Natural killer cell (primary cell): ENCODE measurements around the gene EZH1. TPM values are rescaled to one million over a fixed set of nuclear protein-coding genes. Genes with fewer than 3 reads are reported as not detected.

Experiments used
- ATAC-seq, 3 donors: fragments of 150-1000 bp in 2 of 3; fragments of 200-7000 bp in 1 of 3; cut with Tn5 transposase; 1 replicate in 1 of 3; 2 replicates in 2 of 3; pipeline ENCODE4 v1.10.0; 2021; ENCODE audit warnings: mild to moderate bottlenecking in 2 of 3, moderate library complexity in 2 of 3
- DNase-seq, 2 donors: peaks; one replicate each; pipeline versions ENCODE4 v3.0.0 to v3.0.0-alpha.2; 2013 to 2021; ENCODE audit warnings: mixed read lengths in 1 of 2
- H3K27ac ChIP-seq: one replicate; pipeline ENCODE4 v1.5.1; 2013; ENCODE audit warnings: mild to moderate bottlenecking, low read length
- H3K27me3 ChIP-seq: one replicate; pipeline ENCODE4 v1.6.1; 2013; ENCODE audit warnings: low read length; ENCODE audit not compliant: control insufficient read depth, insufficient read depth
- H3K36me3 ChIP-seq: one replicate; pipeline ENCODE4 v1.6.1; 2013; ENCODE audit warnings: low read length; ENCODE audit not compliant: control insufficient read depth, insufficient read depth
- H3K4me1 ChIP-seq: one replicate; pipeline ENCODE4 v1.6.1; 2013; ENCODE audit warnings: low read length; ENCODE audit not compliant: control insufficient read depth, insufficient read depth
- H3K4me3 ChIP-seq: one replicate; pipeline ENCODE4 v1.5.1; 2013; ENCODE audit warnings: low read length
- H3K9me3 ChIP-seq: one replicate; pipeline ENCODE4 v1.6.1; 2013; ENCODE audit warnings: low read length; ENCODE audit not compliant: control insufficient read depth, insufficient read depth
- H3K27ac Mint-ChIP-seq, 2 donors: one replicate each; pipeline ENCODE4 v1.8.0; 2022; ENCODE audit warnings: mild to moderate bottlenecking in 2 of 2, mixed read lengths in 2 of 2, moderate library complexity in 1 of 2
- H3K27me3 Mint-ChIP-seq, 2 donors: one replicate each; pipeline ENCODE4 v1.8.0; 2022; ENCODE audit warnings: low read depth in 2 of 2, mixed read lengths in 2 of 2
- H3K36me3 Mint-ChIP-seq: one replicate; pipeline ENCODE4 v1.8.0; 2022; ENCODE audit warnings: mixed read lengths
- H3K4me1 Mint-ChIP-seq, 2 donors: one replicate each; pipeline ENCODE4 v1.8.0; 2022; ENCODE audit warnings: mixed read lengths in 2 of 2
- H3K4me3 Mint-ChIP-seq: one replicate; pipeline ENCODE4 v1.8.0; 2022; ENCODE audit warnings: mild to moderate bottlenecking, moderate library complexity, mixed read lengths
- H3K9me3 Mint-ChIP-seq, 2 donors: one replicate each; pipeline ENCODE4 v1.8.0; 2022; ENCODE audit warnings: mixed read lengths in 2 of 2
- WGBS: methylation state at CpG from one replicate; pipeline ENCODE4 v1.1.7; 2013; ENCODE audit warnings: missing lambda C conversion rate; ENCODE audit not compliant: insufficient coverage; 5-methylcytosine and 5-hydroxymethylcytosine counted together
- intact Hi-C: fragments of 100-400 bp; cut with micrococcal nuclease; formaldehyde crosslinking; loops from one replicate; pipeline ENCODE4 v1.14.2; 2022
- total RNA-seq, 4 donors: library from RNA; stranded (reverse); fragments of 120-200 nt in 1 of 4; gene quantifications; one replicate each; pipeline versions ENCODE4 v1.2.3 to v1.2.4, GENCODE V29; 2013 to 2022
- TF ChIP-seq, protein P1 (sequence below): fragments of 200-600 bp; IDR thresholded peaks from one replicate; pipeline ENCODE4 v1.8.0; 2022; ENCODE audit warnings: antibody characterized with exemption

Gene EZH1
- total RNA-seq, 3 donors from 2014 or later (not counting 1 experiment from before 2014, with no cell fraction given), result 68.8 to 92.7 (median 74.1) TPM

DNA sequence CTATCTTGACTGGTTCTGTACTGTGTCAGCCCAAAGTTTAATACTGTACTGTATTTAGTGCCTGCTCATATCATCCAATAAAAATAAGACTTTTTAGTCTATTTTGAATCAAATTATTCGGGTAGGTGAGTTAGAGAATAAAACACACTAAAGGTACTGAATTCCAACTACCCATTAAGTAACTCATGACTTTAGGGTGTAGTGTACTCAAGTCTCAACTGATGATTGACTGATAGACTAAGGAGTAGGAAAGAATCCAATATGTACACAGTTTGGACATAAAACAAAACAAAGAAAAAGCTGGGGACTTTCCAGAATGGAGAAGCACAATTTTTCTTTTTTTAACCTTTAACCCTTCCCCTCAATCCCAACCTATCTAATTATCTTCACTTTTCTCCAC lies 4.1 kb downstream of the EZH1 start:
- Histone ChIP-seq H3K9me3 (no peaks in the 10 kb centered on the region), H3K36me3 (no peaks in the 10 kb centered on the region), H3K27me3 (no peaks in the 10 kb centered on the region), H3K4me3 (no peak overlapping the region), H3K4me1 (peaks cover 25% of the 10 kb centered on the region), H3K27ac (no peak overlapping the region)
- Mint-ChIP-seq H3K27ac (no peak overlapping the region), H3K4me1 (peaks cover 14 to 16% of the 10 kb centered on the region in 2 donors), H3K36me3 (no peaks in the 10 kb centered on the region), H3K4me3 (no peak overlapping the region), H3K27me3 (no peaks in the 10 kb centered on the region), H3K9me3 (no peaks in the 10 kb centered on the region)
- intact Hi-C loops, result no loop called here
- ATAC-seq, result no peak
- WGBS, result no CpG with 5 or more reads among the region's 1 CpG
- no peak for DNase-seq
- TF ChIP-seq, protein P1, sequence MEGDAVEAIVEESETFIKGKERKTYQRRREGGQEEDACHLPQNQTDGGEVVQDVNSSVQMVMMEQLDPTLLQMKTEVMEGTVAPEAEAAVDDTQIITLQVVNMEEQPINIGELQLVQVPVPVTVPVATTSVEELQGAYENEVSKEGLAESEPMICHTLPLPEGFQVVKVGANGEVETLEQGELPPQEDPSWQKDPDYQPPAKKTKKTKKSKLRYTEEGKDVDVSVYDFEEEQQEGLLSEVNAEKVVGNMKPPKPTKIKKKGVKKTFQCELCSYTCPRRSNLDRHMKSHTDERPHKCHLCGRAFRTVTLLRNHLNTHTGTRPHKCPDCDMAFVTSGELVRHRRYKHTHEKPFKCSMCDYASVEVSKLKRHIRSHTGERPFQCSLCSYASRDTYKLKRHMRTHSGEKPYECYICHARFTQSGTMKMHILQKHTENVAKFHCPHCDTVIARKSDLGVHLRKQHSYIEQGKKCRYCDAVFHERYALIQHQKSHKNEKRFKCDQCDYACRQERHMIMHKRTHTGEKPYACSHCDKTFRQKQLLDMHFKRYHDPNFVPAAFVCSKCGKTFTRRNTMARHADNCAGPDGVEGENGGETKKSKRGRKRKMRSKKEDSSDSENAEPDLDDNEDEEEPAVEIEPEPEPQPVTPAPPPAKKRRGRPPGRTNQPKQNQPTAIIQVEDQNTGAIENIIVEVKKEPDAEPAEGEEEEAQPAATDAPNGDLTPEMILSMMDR, result no peak

DNA sequence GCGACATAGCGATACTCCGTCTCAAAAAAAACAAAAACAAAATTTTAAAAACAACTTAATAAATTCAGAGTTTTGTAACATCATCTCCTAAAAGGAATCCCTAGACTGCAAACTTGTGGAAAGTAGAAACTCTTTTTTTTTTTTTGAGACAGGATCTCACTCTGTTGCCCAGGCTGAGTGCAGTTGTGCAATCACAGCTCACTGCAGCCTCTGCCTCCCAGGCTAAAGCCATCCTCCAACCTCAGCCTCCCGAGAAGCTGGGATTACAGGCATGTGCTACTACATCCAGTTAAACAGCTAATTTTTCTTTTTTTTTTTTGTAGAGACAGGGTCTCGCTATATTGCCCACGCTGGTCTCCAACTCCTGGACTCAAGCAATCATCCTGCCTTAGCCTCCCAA lies 19.7 kb downstream of the EZH1 start:
- WGBS, result 96% methylated on average over 6 of the region's 6 CpGs
- Histone ChIP-seq H3K27me3 (no peaks in the 10 kb centered on the region), H3K27ac (no peak overlapping the region), H3K36me3 (peaks cover 67% of the 10 kb centered on the region), H3K9me3 (no peaks in the 10 kb centered on the region), H3K4me3 (no peak overlapping the region), H3K4me1 (no peaks in the 10 kb centered on the region)
- DNase-seq (no peak), ATAC-seq (no peak)
- TF ChIP-seq, protein P1, result no peak
- Mint-ChIP-seq H3K4me1 (no peaks in the 10 kb centered on the region), H3K27me3 (no peaks in the 10 kb centered on the region), H3K36me3 (no peaks in the 10 kb centered on the region), H3K4me3 (no peak overlapping the region), H3K27ac (no peak overlapping the region), H3K9me3 (no peaks in the 10 kb centered on the region)
- intact Hi-C loops, result no loop called here

DNA sequence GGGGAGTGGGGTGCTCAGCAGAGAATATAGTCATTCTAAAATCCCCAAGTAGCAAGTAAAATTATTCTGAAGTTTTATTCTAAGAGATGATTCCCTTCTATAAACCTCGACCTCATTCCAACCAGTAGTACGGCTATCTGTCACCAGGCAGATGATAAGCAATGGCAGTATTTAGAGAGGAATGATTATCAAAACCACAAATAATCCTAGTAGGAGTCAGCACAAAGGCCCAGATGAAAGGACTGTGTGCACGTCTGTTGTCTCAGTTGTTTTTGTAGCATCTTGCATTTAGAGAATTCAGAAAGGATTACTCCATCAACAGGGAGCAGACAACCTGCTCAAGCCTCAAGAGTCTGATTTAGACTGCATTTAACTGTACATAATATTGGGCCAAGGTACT lies 21.2 kb downstream of the EZH1 start:
- Histone ChIP-seq H3K27ac (no peak overlapping the region), H3K27me3 (no peaks in the 10 kb centered on the region), H3K36me3 (peaks cover 71% of the 10 kb centered on the region), H3K4me3 (no peak overlapping the region), H3K9me3 (no peaks in the 10 kb centered on the region), H3K4me1 (no peaks in the 10 kb centered on the region)
- Mint-ChIP-seq H3K27me3 (no peaks in the 10 kb centered on the region), H3K27ac (no peak overlapping the region), H3K4me3 (no peak overlapping the region), H3K9me3 (no peaks in the 10 kb centered on the region), H3K36me3 (peaks cover 3% of the 10 kb centered on the region), H3K4me1 (no peaks in the 10 kb centered on the region)
- intact Hi-C loops, result loop anchor here (5.0 kb wide), 1 partner anchor 214 kb away; no protein-coding TSS in a partner anchor
- ATAC-seq (no peak), DNase-seq (no peak)
- TF ChIP-seq, protein P1, result no peak
- 100% methylated on average over 1 of the region's 3 CpGs for WGBS

DNA sequence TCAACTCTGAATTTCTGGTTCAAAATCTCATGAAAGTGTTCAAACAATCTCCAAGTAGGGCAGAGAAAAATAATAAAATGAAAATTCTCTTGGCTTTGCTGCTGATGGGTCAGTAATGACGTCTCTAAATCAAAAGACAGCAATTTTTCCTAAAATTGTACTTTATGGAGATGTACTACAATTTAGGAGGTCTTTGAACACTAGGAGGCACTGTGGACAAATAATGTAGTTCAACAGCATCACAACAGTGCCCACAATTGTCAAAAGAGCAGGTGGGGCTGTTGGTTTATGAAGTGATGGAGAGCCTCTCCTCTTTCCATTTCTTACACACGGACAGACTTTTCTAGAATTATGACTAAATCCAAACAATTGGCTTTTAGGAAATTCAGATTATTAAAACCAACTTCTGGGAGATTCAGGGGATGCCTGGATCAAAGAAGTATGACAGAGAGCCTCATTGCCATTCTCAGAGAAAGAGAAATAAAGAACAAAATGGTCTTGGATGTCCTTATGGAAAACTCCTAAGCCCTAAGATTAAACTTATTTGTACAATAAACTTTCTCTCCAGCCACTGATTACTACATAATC lies 23.8 kb downstream of the EZH1 start:
- H3K27me3 ChIP-seq, result no peaks in the 10 kb centered on the region
- Mint-ChIP-seq H3K4me1 (no peaks in the 10 kb centered on the region), H3K27ac (no peak overlapping the region), H3K9me3 (no peaks in the 10 kb centered on the region), H3K27me3 (no peaks in the 10 kb centered on the region), H3K36me3 (peaks cover 22% of the 10 kb centered on the region), H3K4me3 (no peak overlapping the region)
- TF ChIP-seq, protein P1, result peak; percentile 65
- H3K4me3 ChIP-seq, result no peak overlapping the region
- no peak overlapping the region for H3K27ac ChIP-seq
- intact Hi-C loops, result loop anchor here (1.0 to 5.0 kb wide), 3 partner anchors 42 to 216 kb away; partner anchors contain the start of gene BECN1
- DNase-seq (peak in 1 of 2 donors; percentile 81), ATAC-seq (peak; percentile 80 to 84 (median 81))
- peaks cover 77% of the 10 kb centered on the region for H3K36me3 ChIP-seq
- H3K9me3 ChIP-seq, result no peaks in the 10 kb centered on the region
- WGBS, result 44% methylated on average over 1 of the region's 2 CpGs
- H3K4me1 ChIP-seq, result no peaks in the 10 kb centered on the region
